ENCODE measurements around the gene THAP4. TPM values are rescaled to one million over a fixed set of nuclear protein-coding genes. Genes with fewer than 3 reads are reported as not detected.
"Not testable (repeated sequence)": the region's sequence is repeated elsewhere in the genome, so short reads cannot be mapped to it uniquely, and the experiment has no call there.

Gene THAP4
- total RNA-seq, 2 experiments from 2014 or later, result 31.9 to 34.3 TPM

- DNase-seq, result no peak
- Mint-ChIP-seq H3K27me3 (no peaks in the 10 kb centered on the region), H3K36me3 (ENCODE audit: low read depth) (peaks cover 12% of the 10 kb centered on the region), H3K4me3 (no peak overlapping the region), H3K4me1 (no peaks in the 10 kb centered on the region), H3K9me3 (peaks cover 3% of the 10 kb centered on the region), H3K27ac (no peak overlapping the region)
- ChIA-PET CTCF (no interaction called here), POLR2A (no interaction called here)
Observed at GRCh38 chr2:241593271-241593670, 43.7 kb downstream of the THAP4 start.

- H3K9me3 Mint-ChIP-seq, result peaks cover 5% of the 10 kb centered on the region
- H3K4me3 Mint-ChIP-seq, result no peak overlapping the region
- H3K27ac Mint-ChIP-seq, result no peak overlapping the region
- ChIA-PET CTCF (interaction anchor here (0.6 kb wide), 1 partner anchor 33 kb away, joined by 3 read pairs; no protein-coding TSS in a partner anchor), POLR2A (no interaction called here)
- H3K36me3 Mint-ChIP-seq (ENCODE audit: low read depth), result peaks cover 14% of the 10 kb centered on the region
- H3K27me3 Mint-ChIP-seq, result no peaks in the 10 kb centered on the region
- DNase-seq, result no peak
- H3K4me1 Mint-ChIP-seq, result no peaks in the 10 kb centered on the region
Observed at GRCh38 chr2:241592126-241592845, 44.7 kb downstream of the THAP4 start.

DNA sequence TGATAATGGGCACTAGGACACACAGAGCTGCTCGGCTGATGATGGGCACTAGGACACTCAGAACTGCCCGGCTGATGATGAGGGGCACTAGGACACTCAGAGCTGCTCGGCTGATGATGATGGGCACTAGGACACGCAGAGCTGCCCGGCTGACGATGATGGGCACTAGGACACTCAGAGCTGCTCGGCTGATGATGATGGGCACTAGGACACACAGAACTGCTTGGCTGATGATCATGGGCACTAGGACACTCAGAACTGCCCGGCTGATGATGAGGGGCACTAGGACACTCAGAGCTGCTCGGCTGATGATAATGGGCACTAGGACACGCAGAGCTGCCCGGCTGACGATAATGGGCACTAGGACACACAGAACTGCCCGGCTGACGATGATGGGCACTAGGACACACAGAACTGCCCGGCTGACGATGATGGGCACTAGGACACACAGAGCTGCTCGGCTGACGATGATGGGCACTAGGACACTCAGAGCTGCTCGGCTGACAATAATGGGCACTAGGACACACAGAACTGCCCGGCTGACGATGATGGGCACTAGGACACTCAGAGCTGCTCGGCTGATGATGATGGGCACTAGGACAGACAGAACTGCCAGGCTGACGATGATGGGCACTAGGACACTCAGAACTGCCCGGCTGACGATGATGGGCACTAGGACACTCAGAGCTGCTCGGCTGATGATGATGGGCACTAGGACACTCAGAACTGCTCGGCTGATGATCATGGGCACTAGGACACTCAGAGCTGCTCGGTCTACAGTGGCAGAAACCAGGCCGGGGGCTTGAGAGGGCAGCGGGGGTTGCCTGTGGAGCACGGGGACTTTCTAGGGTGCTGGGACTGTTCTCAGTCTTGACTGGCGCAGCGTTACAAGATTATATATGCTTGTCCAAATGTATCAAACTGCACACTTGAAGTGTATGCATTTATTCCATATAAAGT is 46.2 kb downstream of the THAP4 start:
- H3K4me1 Mint-ChIP-seq, DNase-seq, POLR2A ChIA-PET, CTCF ChIA-PET, H3K27me3 Mint-ChIP-seq, H3K27ac Mint-ChIP-seq, H3K4me3 Mint-ChIP-seq: not testable (repeated sequence)
- Mint-ChIP-seq H3K36me3 (ENCODE audit: low read depth) (peaks cover 29% of the 10 kb centered on the region), H3K9me3 (peaks cover 16% of the 10 kb centered on the region)

DNA sequence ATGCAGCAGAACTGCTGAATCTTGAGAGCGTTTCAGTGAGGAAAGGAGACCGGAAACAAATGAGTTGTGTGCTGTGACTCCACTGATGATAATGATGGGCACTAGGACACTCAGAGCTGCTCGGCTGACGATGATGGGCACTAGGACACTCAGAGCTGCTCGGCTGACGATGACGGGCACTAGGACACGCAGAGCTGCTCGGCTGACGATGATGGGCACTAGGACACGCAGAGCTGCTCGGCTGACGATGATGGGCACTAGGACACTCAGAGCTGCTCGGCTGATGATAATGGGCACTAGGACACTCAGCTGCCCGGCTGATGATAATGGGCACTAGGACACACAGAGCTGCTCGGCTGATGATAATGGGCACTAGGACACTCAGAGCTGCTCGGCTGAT is 47.1 kb downstream of the THAP4 start:
- Mint-ChIP-seq H3K9me3 (peaks cover 24% of the 10 kb centered on the region), H3K36me3 (ENCODE audit: low read depth) (peaks cover 37% of the 10 kb centered on the region)
- H3K4me1 Mint-ChIP-seq, POLR2A ChIA-PET, H3K4me3 Mint-ChIP-seq, DNase-seq, CTCF ChIA-PET, H3K27me3 Mint-ChIP-seq, H3K27ac Mint-ChIP-seq: not testable (repeated sequence)

DNA sequence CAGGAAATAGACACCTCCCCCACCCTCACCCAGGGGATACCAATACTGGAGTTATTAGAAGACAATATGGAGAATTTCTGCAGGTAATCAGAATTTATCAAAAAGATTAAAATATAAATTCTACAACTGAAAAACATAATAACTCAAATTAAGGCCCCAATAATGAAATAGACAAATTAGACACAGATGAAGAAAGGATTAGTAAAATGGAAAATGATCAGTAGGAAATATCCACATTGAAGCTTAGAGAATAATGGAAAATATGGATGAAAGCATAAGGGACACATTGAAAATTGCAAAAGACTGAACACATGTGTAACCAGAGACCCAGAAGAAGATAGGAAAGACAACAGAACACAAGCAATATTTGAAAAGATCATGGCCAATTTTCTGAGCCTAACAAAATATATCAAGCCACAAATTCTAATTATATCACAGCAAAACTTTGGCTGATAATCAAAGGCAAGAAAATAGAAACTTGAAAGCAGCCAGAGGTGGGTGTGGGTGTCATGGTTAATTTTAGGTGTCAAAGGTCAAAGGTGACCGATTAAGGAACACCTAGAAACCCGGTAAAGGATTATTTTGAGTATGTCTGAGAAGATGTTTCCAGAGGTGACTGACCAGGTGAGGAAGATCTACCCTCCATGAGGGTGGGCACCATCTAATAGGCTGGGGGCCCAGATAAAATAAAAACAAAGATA is 50.2 kb downstream of the THAP4 start:
- Mint-ChIP-seq H3K4me3 (no peak overlapping the region), H3K27ac (no peak overlapping the region), H3K9me3 (peaks cover 35% of the 10 kb centered on the region), H3K27me3 (no peaks in the 10 kb centered on the region), H3K4me1 (no peaks in the 10 kb centered on the region), H3K36me3 (ENCODE audit: low read depth) (peaks cover 64% of the 10 kb centered on the region)
- no peak for DNase-seq
- CTCF ChIA-PET, result no interaction called here
- POLR2A ChIA-PET, result no interaction called here

DNA sequence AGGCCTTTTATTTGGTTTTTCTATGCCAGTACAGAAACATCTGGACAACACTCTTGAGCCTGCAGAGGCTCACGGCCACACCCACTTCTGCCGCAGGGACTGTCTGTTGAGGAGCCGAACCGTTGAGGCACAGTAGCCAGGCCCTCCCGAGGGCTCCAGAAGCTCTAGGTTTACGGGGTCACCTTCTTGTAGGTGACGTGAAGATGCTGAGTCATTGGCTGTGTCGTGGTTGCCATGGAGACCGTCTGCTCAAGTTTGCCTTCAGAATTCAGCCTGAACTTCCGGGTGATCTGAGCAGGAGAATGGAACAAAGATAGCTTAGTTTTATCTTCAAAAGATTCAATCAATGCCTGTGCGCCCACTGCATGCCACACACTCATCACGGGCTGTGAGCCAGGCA is 52.5 kb downstream of the THAP4 start:
- DNase-seq, result no peak
- POLR2A ChIA-PET, result no interaction called here
- H3K27me3 Mint-ChIP-seq, result no peaks in the 10 kb centered on the region
- peaks cover 67% of the 10 kb centered on the region for H3K36me3 Mint-ChIP-seq (ENCODE audit: low read depth)
- no peak overlapping the region for H3K27ac Mint-ChIP-seq
- CTCF ChIA-PET, result no interaction called here
- peaks cover 35% of the 10 kb centered on the region for H3K9me3 Mint-ChIP-seq
- no peak overlapping the region for H3K4me3 Mint-ChIP-seq
- H3K4me1 Mint-ChIP-seq, result no peaks in the 10 kb centered on the region

DNA sequence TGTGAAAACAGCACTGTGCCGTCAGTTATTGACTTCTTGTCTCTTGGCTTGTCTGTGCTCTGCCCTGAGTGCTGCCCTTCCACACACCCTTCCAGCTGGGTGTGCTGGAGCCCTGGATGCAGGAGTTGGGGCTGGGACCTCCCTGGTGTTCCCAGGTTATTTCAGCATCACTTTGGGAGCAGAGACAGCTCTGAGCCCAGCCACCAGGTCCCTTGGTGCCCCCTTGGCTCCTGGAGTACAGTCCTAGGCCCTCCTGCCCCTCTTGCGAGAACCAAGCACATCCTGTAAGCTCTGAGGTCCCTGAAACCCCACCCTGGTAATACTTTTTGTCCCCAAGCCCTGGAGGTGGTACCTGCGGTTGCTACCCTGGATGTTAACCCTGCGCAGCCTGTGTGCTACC is 54.2 kb downstream of the THAP4 start:
- Mint-ChIP-seq H3K4me1 (no peaks in the 10 kb centered on the region), H3K9me3 (peaks cover 32% of the 10 kb centered on the region), H3K4me3 (no peak overlapping the region), H3K27me3 (no peaks in the 10 kb centered on the region), H3K36me3 (ENCODE audit: low read depth) (peaks cover 61% of the 10 kb centered on the region), H3K27ac (no peak overlapping the region)
- DNase-seq, result no peak
- ChIA-PET CTCF (no interaction called here), POLR2A (no interaction called here)

DNA sequence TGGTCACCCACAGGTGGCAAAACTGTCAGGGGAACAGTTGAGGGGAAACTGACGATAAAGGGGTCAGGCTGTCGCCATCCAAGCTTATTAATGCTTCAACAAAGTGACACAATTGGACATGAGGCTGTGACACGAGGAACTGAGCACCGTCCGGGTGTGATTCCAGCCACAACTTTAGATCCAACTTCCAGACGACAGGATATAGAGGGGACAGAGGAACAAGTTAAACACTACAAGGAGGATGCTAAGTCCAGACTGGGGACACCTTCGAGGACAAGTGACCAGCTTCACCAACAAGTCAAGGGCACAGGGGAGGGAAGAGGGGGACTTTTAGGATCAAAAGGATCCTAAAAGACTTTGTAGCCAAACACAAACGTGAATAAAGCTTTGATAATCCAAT is 54.6 kb downstream of the THAP4 start:
- DNase-seq, result no peak
- Mint-ChIP-seq H3K9me3 (peaks cover 31% of the 10 kb centered on the region), H3K27ac (no peak overlapping the region), H3K4me1 (no peaks in the 10 kb centered on the region), H3K27me3 (no peaks in the 10 kb centered on the region), H3K4me3 (no peak overlapping the region), H3K36me3 (ENCODE audit: low read depth) (peaks cover 56% of the 10 kb centered on the region)
- POLR2A ChIA-PET, result no interaction called here
- CTCF ChIA-PET, result no interaction called here

GRCh38 chr2:241579281-241579680 is 57.7 kb downstream of the THAP4 start:
- Mint-ChIP-seq H3K27ac (no peak overlapping the region), H3K36me3 (ENCODE audit: low read depth) (peaks cover 27% of the 10 kb centered on the region), H3K27me3 (no peaks in the 10 kb centered on the region), H3K4me3 (no peak overlapping the region), H3K4me1 (no peaks in the 10 kb centered on the region), H3K9me3 (peaks cover 7% of the 10 kb centered on the region)
- ChIA-PET CTCF (interaction anchor here (0.9 kb wide), 1 partner anchor 16 kb away, joined by 4 read pairs; no protein-coding TSS in a partner anchor), POLR2A (no interaction called here)
- DNase-seq, result no peak

GRCh38 chr2:241577413-241578122 is 59.4 kb downstream of the THAP4 start:
- Mint-ChIP-seq H3K4me1 (no peaks in the 10 kb centered on the region), H3K27ac (no peak overlapping the region), H3K36me3 (ENCODE audit: low read depth) (peaks cover 11% of the 10 kb centered on the region), H3K27me3 (no peaks in the 10 kb centered on the region), H3K9me3 (peaks cover 7% of the 10 kb centered on the region), H3K4me3 (no peak overlapping the region)
- no peak for DNase-seq
- POLR2A ChIA-PET, result no interaction called here
- CTCF ChIA-PET, result no interaction called here

- Mint-ChIP-seq H3K36me3 (ENCODE audit: low read depth) (peaks cover 2% of the 10 kb centered on the region), H3K9me3 (no peaks in the 10 kb centered on the region), H3K27ac (no peak overlapping the region), H3K4me1 (no peaks in the 10 kb centered on the region), H3K27me3 (no peaks in the 10 kb centered on the region), H3K4me3 (no peak overlapping the region)
- ChIA-PET POLR2A (no interaction called here), CTCF (no interaction called here)
- DNase-seq, result no peak
Observed at GRCh38 chr2:241576293-241576654, 60.7 kb downstream of the THAP4 start.

DNA sequence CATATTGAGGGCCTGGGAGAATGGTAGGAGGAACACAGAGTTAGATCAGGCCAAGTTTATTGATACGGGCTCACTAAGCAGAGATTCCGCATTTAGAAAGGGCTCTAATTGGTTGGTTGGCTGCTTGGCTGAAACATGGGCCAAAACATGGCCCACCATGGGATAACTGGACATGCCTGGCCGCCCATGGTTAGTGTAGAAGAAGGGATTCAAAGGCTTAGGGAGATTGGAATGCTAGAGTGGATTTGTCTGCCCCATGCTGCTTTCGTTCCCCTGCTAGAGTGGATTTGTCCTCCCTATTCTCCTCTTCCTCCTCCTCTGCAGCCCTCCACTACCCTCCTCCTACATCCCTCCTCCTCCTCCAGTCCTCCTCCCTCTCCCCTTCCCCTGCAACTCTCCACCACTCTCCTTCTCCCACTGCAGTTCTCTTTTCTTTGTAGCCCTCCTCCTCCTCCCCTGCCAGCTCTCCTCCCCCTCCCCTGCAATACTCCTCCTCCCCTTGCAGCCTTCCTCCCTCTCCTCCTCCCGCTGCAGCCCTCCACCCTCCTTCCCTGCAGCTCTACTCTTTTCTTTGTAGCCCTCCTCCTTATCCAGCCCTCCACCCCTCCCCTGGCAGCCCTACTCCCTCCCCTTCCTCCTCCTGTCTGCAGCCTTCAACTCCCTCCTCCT is 61.2 kb downstream of the THAP4 start:
- Mint-ChIP-seq H3K36me3 (ENCODE audit: low read depth) (peaks cover 2% of the 10 kb centered on the region), H3K4me3 (no peak overlapping the region), H3K4me1 (no peaks in the 10 kb centered on the region), H3K27me3 (no peaks in the 10 kb centered on the region), H3K27ac (no peak overlapping the region), H3K9me3 (no peaks in the 10 kb centered on the region)
- ChIA-PET POLR2A (no interaction called here), CTCF (no interaction called here)
- DNase-seq, result no peak

All from activated CD4-positive, alpha-beta memory T cell treated with anti-CD3 and anti-CD28 coated beads, Interleukin-2, amount 10 ng/mL, durations not matched to agents 7 days and 5 days (primary cell).